K562 (cell line): ENCODE results near the gene PPIL6. TPM values are rescaled to one million over a fixed set of nuclear protein-coding genes. Genes with fewer than 3 reads are reported as not detected.

Experiments
- ATAC-seq: fragments of 200-7000 bp; cut with Tn5 transposase; 3 replicates; pipeline ENCODE4 v1.9.1; 2020; ENCODE audit warnings: moderate library complexity
- BruUV-seq: library from RNA; stranded (reverse); fragments of 400-500 nt; replicated peaks from 2 replicates; lab custom pipeline; 2021; lab: Mats Ljungman, UMichigan
- CTCF ChIA-PET: fragments of 300-600 bp; formaldehyde crosslinking; extraction: SDS; loops from one replicate; lab custom pipeline; 2021; ENCODE audit warnings: low intra/inter-chr PET ratio; lab: Yijun Ruan, JAX
- POLR2A ChIA-PET: fragments of 300-600, 350-650 bp; sonication (Branson Sonifier 250); formaldehyde crosslinking; extraction: SDS; loops from one replicate; lab custom pipeline; 2021; ENCODE audit warnings: antibody characterized with exemption, inconsistent platforms; lab: Yijun Ruan, JAX
- DNase-seq, 4 experiments: peaks; one replicate each; pipeline versions ENCODE4 v3.0.0 to v3.0.0-alpha.2; 2011 to 2018; ENCODE audit warnings: low spot score in 3 of 4, mixed read lengths in 3 of 4; ENCODE audit errors: extremely low read depth in 1 of 4
- FAIRE-seq: peaks from 2 replicates; lab custom pipeline; 2011; peaks lifted over from hg19 to GRCh38; lab: Jason Lieb, UNC
- H2AFZ ChIP-seq: 2 replicates; pipeline ENCODE4 v1.6.0; 2011; ENCODE audit warnings: low read depth, low read length, control low read depth, inconsistent platforms
- H3K27ac ChIP-seq: fragments of 200-600 bp; 3 replicates; pipeline ENCODE4 v1.8.0; 2011; ENCODE audit warnings: low read depth, mild to moderate bottlenecking, control low read depth, inconsistent platforms, low read length, moderate library complexity, mixed read lengths; ENCODE audit errors: extremely low read depth
- H3K27me3 ChIP-seq, 2 experiments: fragments of 300-600 bp in 1 of 2; 2 replicates in 1 of 2; 3 replicates in 1 of 2; pipeline versions ENCODE4 v1.6.0 to v1.8.0; 2011; ENCODE audit warnings: inconsistent platforms in 2 of 2, low read length in 2 of 2, mild to moderate bottlenecking in 1 of 2, mixed read lengths in 1 of 2, moderate library complexity in 1 of 2; ENCODE audit not compliant: control insufficient read depth in 2 of 2, insufficient read depth in 2 of 2
- H3K36me3 ChIP-seq: fragments of 300-600 bp; 3 replicates; pipeline ENCODE4 v1.8.0; 2011; ENCODE audit warnings: mild to moderate bottlenecking, low read length, inconsistent platforms; ENCODE audit not compliant: control insufficient read depth, insufficient read depth
- H3K4me1 ChIP-seq, 2 experiments: fragments of 200-600 bp in 1 of 2; replicated peaks in 1 of 2; 2 replicates in 1 of 2; 3 replicates in 1 of 2; pipeline versions ENCODE4 v1.5.1 to v1.8.0; 2011; ENCODE audit warnings: inconsistent platforms in 2 of 2, low read length in 2 of 2, mild to moderate bottlenecking in 1 of 2, mixed read lengths in 1 of 2, moderate library complexity in 1 of 2; ENCODE audit not compliant: control insufficient read depth in 2 of 2, insufficient read depth in 2 of 2
- H3K4me2 ChIP-seq: 2 replicates; pipeline ENCODE4 v1.6.1; 2011; ENCODE audit warnings: low read length, control low read depth, inconsistent platforms, mixed read lengths; ENCODE audit not compliant: insufficient read depth
- H3K4me3 ChIP-seq: fragments of 200-600 bp; sonication (generic), shearing (Covaris generic); 2 replicates; pipeline ENCODE4 v1.5.1; 2016; ENCODE audit warnings: control low read depth, inconsistent platforms
- H3K79me2 ChIP-seq: fragments of 200-600 bp; 3 replicates; pipeline ENCODE4 v1.8.0; 2011; ENCODE audit warnings: low read length, inconsistent platforms; ENCODE audit not compliant: control insufficient read depth, insufficient read depth
- H3K9ac ChIP-seq, 2 experiments: 2 replicates each; pipeline versions ENCODE4 v1.6.0 to v1.6.1; 2011; ENCODE audit warnings: low read depth in 2 of 2, low read length in 2 of 2, control low read depth in 1 of 2, inconsistent platforms in 1 of 2, mild to moderate bottlenecking in 1 of 2, mixed read lengths in 1 of 2; ENCODE audit not compliant: insufficient read depth in 1 of 2
- H3K9me1 ChIP-seq: one replicate; pipeline ENCODE4 v1.6.0; 2011; ENCODE audit warnings: inconsistent platforms, mild to moderate bottlenecking, low read length, moderate library complexity; ENCODE audit not compliant: control insufficient read depth, insufficient read depth
- H3K9me3 ChIP-seq: replicated peaks from 2 replicates; pipeline ENCODE4 v1.5.1; 2011; ENCODE audit warnings: low read depth, low read length, inconsistent platforms; ENCODE audit not compliant: control insufficient read depth, insufficient read depth
- H4K20me1 ChIP-seq: replicated peaks from 2 replicates; pipeline ENCODE4 v1.6.1; 2011; ENCODE audit warnings: low read length, inconsistent platforms, mixed read lengths; ENCODE audit not compliant: control insufficient read depth, insufficient read depth
- CBX2 ChIP-seq: fragments of 200-600 bp; sonication (generic); IDR thresholded peaks from one replicate; pipeline ENCODE4 v1.6.1; 2012; ENCODE audit warnings: mild to moderate bottlenecking, low read length, inconsistent platforms; ENCODE audit not compliant: insufficient read depth, poor library complexity, severe bottlenecking
- CTBP1 ChIP-seq: fragments of 450-650 bp; IDR thresholded peaks from 2 replicates; pipeline ENCODE4 v1.6.1; 2016; ENCODE audit warnings: borderline replicate concordance
- SMARCA5 ChIP-seq: fragments of 450-650 bp; IDR thresholded peaks from 2 replicates; pipeline ENCODE4 v1.6.1; 2016
- SRSF1 ChIP-seq: fragments of 200-400 bp; formaldehyde crosslinking; IDR thresholded peaks from 2 replicates; pipeline ENCODE4 v1.6.1; 2017; ENCODE audit warnings: mild to moderate bottlenecking, low read depth, low read length, moderate library complexity
- TEAD4 ChIP-seq, 2 experiments: sonication (generic) in 1 of 2; formaldehyde crosslinking in 1 of 2; IDR thresholded peaks; 2 replicates each; pipeline versions ENCODE4 v1.6.1 to v1.8.0; 2012 to 2022; ENCODE audit warnings: borderline replicate concordance in 1 of 2, inconsistent platforms in 1 of 2, low read length in 1 of 2, mild to moderate bottlenecking in 1 of 2, missing genetic modification reagents in 1 of 2
- THRAP3 ChIP-seq: fragments of 450-650 bp; IDR thresholded peaks from 2 replicates; pipeline ENCODE4 v1.6.1; 2016; ENCODE audit warnings: mild to moderate bottlenecking, inconsistent platforms, borderline replicate concordance
- USF1 ChIP-seq: sonication (generic); formaldehyde crosslinking; IDR thresholded peaks from 2 replicates; pipeline ENCODE4 v1.9.0; 2022; ENCODE audit warnings: mild to moderate bottlenecking, missing genetic modification reagents
- XRCC3 ChIP-seq: fragments of 450-650 bp; IDR thresholded peaks from 2 replicates; pipeline ENCODE4 v1.6.1; 2017; ENCODE audit warnings: mild to moderate bottlenecking, moderate library complexity
- ZBTB12 ChIP-seq: fragments of 250-450 bp; sonication (Bioruptor Pico); IDR thresholded peaks from 2 replicates; pipeline ENCODE4 v1.4.0; 2020
- ZC3H4 ChIP-seq: sonication (generic); formaldehyde crosslinking; IDR thresholded peaks from 2 replicates; pipeline ENCODE4 v1.9.0; 2021; ENCODE audit warnings: missing genetic modification reagents, borderline replicate concordance
- ZNF277 ChIP-seq: fragments of 250-450 bp; sonication (Bioruptor Pico); IDR thresholded peaks from 2 replicates; pipeline ENCODE4 v1.8.0; 2022; ENCODE audit warnings: inconsistent platforms, mild to moderate bottlenecking, moderate library complexity, borderline replicate concordance
- ZNF280A ChIP-seq: fragments of 450-650 bp; IDR thresholded peaks from 2 replicates; pipeline ENCODE4 v1.6.1; 2018; ENCODE audit warnings: mild to moderate bottlenecking, low read depth; ENCODE audit not compliant: partially characterized antibody
- ZNF511 ChIP-seq: sonication (generic); formaldehyde crosslinking; IDR thresholded peaks from 2 replicates; pipeline ENCODE4 v1.8.0; 2022; ENCODE audit warnings: mild to moderate bottlenecking, missing genetic modification reagents
- ZNF57 ChIP-seq: fragments of 450-650 bp; formaldehyde crosslinking; IDR thresholded peaks from 2 replicates; pipeline ENCODE4 v1.4.0; 2020; ENCODE audit warnings: mild to moderate bottlenecking, moderate library complexity
- WGBS: fragments of 100-300 bp; shearing (Covaris generic); methylation state at CpG from one replicate; pipeline ENCODE4 v1.1.6; 2016; ENCODE audit warnings: low coverage, mixed read lengths; ENCODE audit not compliant: insufficient coverage; ENCODE audit errors: missing lambda C conversion rate; 5-methylcytosine and 5-hydroxymethylcytosine counted together
- in situ Hi-C: fragments of 300-500 bp; cut with MboI; formaldehyde crosslinking; loops from 4 replicates; pipeline ENCODE4 v1.15.0; 2018; ENCODE audit warnings: inconsistent platforms, mixed read lengths
- intact Hi-C: fragments of 100-400 bp; cut with micrococcal nuclease; formaldehyde crosslinking; loops from 2 replicates; pipeline ENCODE4 v1.14.2; 2022
- polyA plus RNA-seq, 8 experiments: library from polyadenylated mRNA; depleted of rRNA in 4 of 8; stranded (reverse) in 5 of 8; unstranded in 3 of 8; fragments of >200 nt; fragmentation: Nextera tagmentation in 2 of 8; fragmentation: Illumina TruSeq in 1 of 8; extraction: Ambion mirVana in 2 of 8; extraction: Trizol in 1 of 8; gene quantifications; 2 replicates each; pipeline versions ENCODE4 v1.2.1 to v1.2.3, GENCODE V29; 2011 to 2014; ENCODE audit warnings: inconsistent platforms in 1 of 8, missing spikeins in 1 of 8
- total RNA-seq, 7 experiments: library from RNA; depleted of rRNA in 6 of 7; stranded (reverse); fragments of >200 nt in 6 of 7; fragmentation: Illumina TruSeq in 2 of 7; extraction: Trizol in 2 of 7; gene quantifications; 2 replicates each; pipeline versions ENCODE4 v1.2.1 to v1.2.3, GENCODE V29; 2011 to 2021; ENCODE audit warnings: low replicate concordance in 1 of 7

PPIL6 gene
- total and polyA plus RNA-seq, 9 of the 15 experiments (the other 6 are each of a cell fraction or from before 2014, with no cell fraction given): 0.03 to 0.98 (median 0.41) TPM; not detected in 1

GRCh38 chr6:109343518-109343917, 96.9 kb downstream of the PPIL6 start:
- POLR2A ChIA-PET: no interaction called here
- no peak overlapping the region for H3K9ac ChIP-seq
- no peak overlapping the region for H3K4me3 ChIP-seq
- no TSS peak for BruUV-seq
- H3K27ac ChIP-seq: no peak overlapping the region
- whole genome bisulfite sequencing: 82% methylated on average over 7 of the region's 7 CpGs
- H3K27me3 ChIP-seq: no peaks in the 10 kb centered on the region
- no peak overlapping the region for H3K4me2 ChIP-seq
- H2AFZ ChIP-seq: no peak overlapping the region
- intact Hi-C loops: no loop called here
- no peak for TF ChIP-seq ZC3H4
- TF ChIP-seq ZNF511 (CRISPR knock-in tag): no peak
- TF ChIP-seq TEAD4 (IDR thresholded peaks at IDR 0.05; ENCODE audit: low read length): no peak
- no peak for TF ChIP-seq TEAD4 (CRISPR knock-in tag; IDR thresholded peaks at IDR 0.05; ENCODE audit: borderline replicate concordance)
- TF ChIP-seq SRSF1: no peak
- TF ChIP-seq ZNF57 (CRISPR knock-in tag): no peak
- TF ChIP-seq ZNF277 (CRISPR knock-in tag): no peak
- no peak for TF ChIP-seq ZNF280A
- TF ChIP-seq CTBP1: no peak
- TF ChIP-seq ZBTB12: no peak
- TF ChIP-seq SMARCA5: no peak
- no peak for TF ChIP-seq XRCC3
- no peak for TF ChIP-seq USF1 (CRISPR knock-in tag)
- TF ChIP-seq CBX2: no peak
- TF ChIP-seq THRAP3: no peak
- no peaks in the 10 kb centered on the region for H3K79me2 ChIP-seq
- no peaks in the 10 kb centered on the region for H3K9me3 ChIP-seq
- H3K36me3 ChIP-seq: no peaks in the 10 kb centered on the region
- ATAC-seq: no peak
- FAIRE-seq: no peak
- no peaks in the 10 kb centered on the region for H3K9me1 ChIP-seq
- H3K4me1 ChIP-seq: peaks cover 37 to 49% of the 10 kb centered on the region in 2 experiments
- in situ Hi-C loops: no loop called here
- CTCF ChIA-PET: no interaction called here
- H4K20me1 ChIP-seq: no peaks in the 10 kb centered on the region
- no peak for DNase-seq
